ENCODE data around the gene MCC.

Gene MCC

DNA sequence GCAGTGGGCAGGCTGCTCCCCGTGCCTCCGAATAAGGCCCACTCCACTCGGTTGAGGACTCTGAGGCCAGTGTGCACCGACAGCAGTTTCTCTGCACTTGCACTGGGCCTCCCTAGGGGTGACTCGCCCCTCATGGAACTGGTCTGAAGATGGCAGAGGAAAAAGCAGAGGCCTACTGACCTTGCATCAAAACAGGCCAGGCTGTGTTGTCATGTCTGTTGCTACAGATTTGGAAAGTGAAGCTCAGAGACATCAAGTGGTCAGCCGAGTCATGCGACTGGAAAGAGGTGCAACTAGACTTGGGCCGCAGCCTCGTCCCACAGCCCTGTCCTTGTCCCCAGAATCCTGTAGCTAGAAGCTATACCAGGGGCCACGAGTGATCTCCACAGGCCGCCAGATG, 433.4 kb downstream of the MCC start:
- H3K9me3 ChIP-seq (ENCODE audit: control insufficient read depth, insufficient read depth, low read depth, low read length), result no peaks in the 10 kb centered on the region
- peaks cover 0 to 52% of the 10 kb centered on the region in 2 experiments; a peak in 2 of 3 replicates for H3K36me3 ChIP-seq (ENCODE audit: control insufficient read depth in 2 of 2, insufficient read depth in 1 of 2, low read length in 2 of 2)
- ChIA-PET POLR2A (no interaction called here), CTCF (interaction anchor here (1.3 kb wide), 1 partner anchor 275 kb away, joined by 5 read pairs; no protein-coding TSS in a partner anchor)
- no peak for TF ChIP-seq KLF8 (tag by site-specific recombination; IDR thresholded peaks at IDR 0.05)
- TF ChIP-seq, protein P1, sequence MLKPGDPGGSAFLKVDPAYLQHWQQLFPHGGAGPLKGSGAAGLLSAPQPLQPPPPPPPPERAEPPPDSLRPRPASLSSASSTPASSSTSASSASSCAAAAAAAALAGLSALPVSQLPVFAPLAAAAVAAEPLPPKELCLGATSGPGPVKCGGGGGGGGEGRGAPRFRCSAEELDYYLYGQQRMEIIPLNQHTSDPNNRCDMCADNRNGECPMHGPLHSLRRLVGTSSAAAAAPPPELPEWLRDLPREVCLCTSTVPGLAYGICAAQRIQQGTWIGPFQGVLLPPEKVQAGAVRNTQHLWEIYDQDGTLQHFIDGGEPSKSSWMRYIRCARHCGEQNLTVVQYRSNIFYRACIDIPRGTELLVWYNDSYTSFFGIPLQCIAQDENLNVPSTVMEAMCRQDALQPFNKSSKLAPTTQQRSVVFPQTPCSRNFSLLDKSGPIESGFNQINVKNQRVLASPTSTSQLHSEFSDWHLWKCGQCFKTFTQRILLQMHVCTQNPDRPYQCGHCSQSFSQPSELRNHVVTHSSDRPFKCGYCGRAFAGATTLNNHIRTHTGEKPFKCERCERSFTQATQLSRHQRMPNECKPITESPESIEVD (tag by site-specific recombination; IDR thresholded peaks at IDR 0.05), result no peak
- no peak for TF ChIP-seq ZIC2 (tag by site-specific recombination; IDR thresholded peaks at IDR 0.05)
- H3K27ac ChIP-seq (ENCODE audit: extremely low read depth, low read depth, low read length), result no peak overlapping the region
- no peaks in the 10 kb centered on the region; the same call in 1 of the 2 replicates for H3K4me1 ChIP-seq (ENCODE audit: control insufficient read depth, insufficient read depth, low read length)
- no peak overlapping the region for H3K4me3 ChIP-seq (ENCODE audit: low read depth, low read length)

DNA sequence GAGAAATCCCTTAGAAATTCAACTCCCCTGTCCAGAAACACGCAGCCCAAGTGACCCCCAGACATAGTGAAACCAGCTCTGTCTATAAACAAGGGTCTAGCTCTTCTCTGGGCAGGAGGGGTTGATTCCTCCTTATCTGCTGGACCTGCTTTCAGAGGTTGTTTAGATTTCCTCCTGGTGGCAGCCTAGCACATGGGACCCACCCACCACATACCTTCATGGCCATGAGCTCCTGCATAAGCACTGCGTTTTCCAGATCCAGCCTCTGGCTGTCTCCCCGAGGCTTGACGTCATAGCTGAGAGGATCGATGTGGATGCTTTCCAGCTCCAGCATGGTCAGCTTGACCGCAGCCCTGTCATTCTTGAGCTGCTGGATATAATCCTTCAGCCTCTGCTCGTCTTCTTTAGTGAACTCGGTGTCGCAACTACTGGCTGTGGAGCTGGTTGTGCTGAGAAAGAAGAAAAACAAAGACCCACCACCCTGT, 434.7 kb downstream of the MCC start:
- POLR2A ChIA-PET, result no interaction called here
- H3K36me3 ChIP-seq (ENCODE audit: control insufficient read depth in 2 of 2, insufficient read depth in 1 of 2, low read length in 2 of 2), result peaks cover 0 to 62% of the 10 kb centered on the region in 2 experiments; a peak in 2 of 3 replicates

DNA sequence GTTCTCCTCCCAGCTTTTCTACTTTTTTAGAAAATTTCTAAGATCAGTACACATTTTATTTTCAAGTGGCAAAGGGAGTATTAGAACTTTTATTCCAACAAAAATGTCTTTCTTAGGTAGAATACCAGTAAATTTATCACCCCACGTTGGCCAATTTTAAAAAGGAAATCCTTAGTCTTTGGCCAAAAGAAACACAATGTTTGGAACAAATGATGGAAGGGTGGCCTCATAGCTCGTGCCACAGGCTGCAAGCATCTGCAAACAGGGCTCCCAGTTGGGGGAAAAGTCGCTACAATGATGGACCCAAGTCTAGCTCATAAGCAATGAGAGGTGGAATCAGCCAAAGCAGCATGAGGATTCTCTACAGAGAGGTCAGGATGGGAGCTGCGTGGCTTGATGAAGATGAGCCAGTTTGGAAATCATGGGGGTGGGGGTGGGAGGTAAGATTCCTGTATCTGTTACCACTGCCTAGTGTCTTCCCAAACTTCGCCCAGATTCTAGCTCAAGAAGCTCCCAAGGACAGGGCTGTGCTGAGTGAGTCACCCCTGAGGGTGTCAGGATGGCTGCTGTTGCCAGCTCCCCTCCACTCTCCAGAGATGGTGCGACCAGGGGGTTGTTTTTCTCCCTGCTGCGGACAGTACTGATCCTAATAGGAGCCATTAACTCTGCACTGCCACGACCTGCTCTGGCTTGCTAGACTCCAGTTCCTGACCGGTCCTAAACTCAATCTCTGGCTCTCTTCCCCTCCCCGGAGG, 436.0 kb downstream of the MCC start:
- peaks cover 0 to 73% of the 10 kb centered on the region in 2 experiments; a peak in 2 of 3 replicates for H3K36me3 ChIP-seq (ENCODE audit: control insufficient read depth in 2 of 2, insufficient read depth in 1 of 2, low read length in 2 of 2)
- POLR2A ChIA-PET, result no interaction called here
- H3K4me3 ChIP-seq (ENCODE audit: low read depth, low read length), result no peak overlapping the region
- no peaks in the 10 kb centered on the region for H3K9me3 ChIP-seq (ENCODE audit: control insufficient read depth, insufficient read depth, low read depth, low read length)
- CTCF ChIA-PET, result interaction anchor here (0.6 to 1.3 kb wide), 4 partner anchors 11 to 877 kb away, joined by 3 to 6 read pairs (median 3); no protein-coding TSS in a partner anchor
- TF ChIP-seq, protein P2, sequence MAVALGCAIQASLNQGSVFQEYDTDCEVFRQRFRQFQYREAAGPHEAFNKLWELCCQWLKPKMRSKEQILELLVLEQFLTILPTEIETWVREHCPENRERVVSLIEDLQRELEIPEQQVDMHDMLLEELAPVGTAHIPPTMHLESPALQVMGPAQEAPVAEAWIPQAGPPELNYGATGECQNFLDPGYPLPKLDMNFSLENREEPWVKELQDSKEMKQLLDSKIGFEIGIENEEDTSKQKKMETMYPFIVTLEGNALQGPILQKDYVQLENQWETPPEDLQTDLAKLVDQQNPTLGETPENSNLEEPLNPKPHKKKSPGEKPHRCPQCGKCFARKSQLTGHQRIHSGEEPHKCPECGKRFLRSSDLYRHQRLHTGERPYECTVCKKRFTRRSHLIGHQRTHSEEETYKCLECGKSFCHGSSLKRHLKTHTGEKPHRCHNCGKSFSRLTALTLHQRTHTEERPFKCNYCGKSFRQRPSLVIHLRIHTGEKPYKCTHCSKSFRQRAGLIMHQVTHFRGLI (tag by site-specific recombination; IDR thresholded peaks at IDR 0.05), result no peak
- TF ChIP-seq, protein P3, sequence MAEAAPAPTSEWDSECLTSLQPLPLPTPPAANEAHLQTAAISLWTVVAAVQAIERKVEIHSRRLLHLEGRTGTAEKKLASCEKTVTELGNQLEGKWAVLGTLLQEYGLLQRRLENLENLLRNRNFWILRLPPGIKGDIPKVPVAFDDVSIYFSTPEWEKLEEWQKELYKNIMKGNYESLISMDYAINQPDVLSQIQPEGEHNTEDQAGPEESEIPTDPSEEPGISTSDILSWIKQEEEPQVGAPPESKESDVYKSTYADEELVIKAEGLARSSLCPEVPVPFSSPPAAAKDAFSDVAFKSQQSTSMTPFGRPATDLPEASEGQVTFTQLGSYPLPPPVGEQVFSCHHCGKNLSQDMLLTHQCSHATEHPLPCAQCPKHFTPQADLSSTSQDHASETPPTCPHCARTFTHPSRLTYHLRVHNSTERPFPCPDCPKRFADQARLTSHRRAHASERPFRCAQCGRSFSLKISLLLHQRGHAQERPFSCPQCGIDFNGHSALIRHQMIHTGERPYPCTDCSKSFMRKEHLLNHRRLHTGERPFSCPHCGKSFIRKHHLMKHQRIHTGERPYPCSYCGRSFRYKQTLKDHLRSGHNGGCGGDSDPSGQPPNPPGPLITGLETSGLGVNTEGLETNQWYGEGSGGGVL (tag by site-specific recombination; IDR thresholded peaks at IDR 0.05), result no peak
- no peak for TF ChIP-seq ZNF132 (tag by site-specific recombination; IDR thresholded peaks at IDR 0.05; ENCODE audit: borderline replicate concordance)
- no peak for TF ChIP-seq ZNF19 (tag by site-specific recombination; IDR thresholded peaks at IDR 0.05; ENCODE audit: low read depth)
- TF ChIP-seq, protein P4, sequence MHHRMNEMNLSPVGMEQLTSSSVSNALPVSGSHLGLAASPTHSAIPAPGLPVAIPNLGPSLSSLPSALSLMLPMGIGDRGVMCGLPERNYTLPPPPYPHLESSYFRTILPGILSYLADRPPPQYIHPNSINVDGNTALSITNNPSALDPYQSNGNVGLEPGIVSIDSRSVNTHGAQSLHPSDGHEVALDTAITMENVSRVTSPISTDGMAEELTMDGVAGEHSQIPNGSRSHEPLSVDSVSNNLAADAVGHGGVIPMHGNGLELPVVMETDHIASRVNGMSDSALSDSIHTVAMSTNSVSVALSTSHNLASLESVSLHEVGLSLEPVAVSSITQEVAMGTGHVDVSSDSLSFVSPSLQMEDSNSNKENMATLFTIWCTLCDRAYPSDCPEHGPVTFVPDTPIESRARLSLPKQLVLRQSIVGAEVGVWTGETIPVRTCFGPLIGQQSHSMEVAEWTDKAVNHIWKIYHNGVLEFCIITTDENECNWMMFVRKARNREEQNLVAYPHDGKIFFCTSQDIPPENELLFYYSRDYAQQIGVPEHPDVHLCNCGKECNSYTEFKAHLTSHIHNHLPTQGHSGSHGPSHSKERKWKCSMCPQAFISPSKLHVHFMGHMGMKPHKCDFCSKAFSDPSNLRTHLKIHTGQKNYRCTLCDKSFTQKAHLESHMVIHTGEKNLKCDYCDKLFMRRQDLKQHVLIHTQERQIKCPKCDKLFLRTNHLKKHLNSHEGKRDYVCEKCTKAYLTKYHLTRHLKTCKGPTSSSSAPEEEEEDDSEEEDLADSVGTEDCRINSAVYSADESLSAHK (tag by site-specific recombination; IDR thresholded peaks at IDR 0.05), result no peak
- TF ChIP-seq ZNF654 (tag by site-specific recombination; IDR thresholded peaks at IDR 0.05; ENCODE audit: low read depth), result no peak
- no peak for TF ChIP-seq ZNF140 (tag by site-specific recombination; IDR thresholded peaks at IDR 0.05)
- TF ChIP-seq ZNF292 (tag by site-specific recombination; IDR thresholded peaks at IDR 0.05; ENCODE audit: borderline replicate concordance, low read depth), result no peak
- TF ChIP-seq GFI1B (tag by site-specific recombination; IDR thresholded peaks at IDR 0.05), result no peak
- TF ChIP-seq ZNF629 (tag by site-specific recombination; IDR thresholded peaks at IDR 0.05), result no peak
- TF ChIP-seq ZNF624 (tag by site-specific recombination; IDR thresholded peaks at IDR 0.05), result no peak
- TF ChIP-seq ZNF138 (tag by site-specific recombination; IDR thresholded peaks at IDR 0.05; ENCODE audit: borderline replicate concordance), result no peak
- no peak for TF ChIP-seq ZNF677 (tag by site-specific recombination; IDR thresholded peaks at IDR 0.05)
- TF ChIP-seq ZNF23 (tag by site-specific recombination; IDR thresholded peaks at IDR 0.05; ENCODE audit: borderline replicate concordance), result no peak
- no peak for TF ChIP-seq ZNF670 (tag by site-specific recombination; IDR thresholded peaks at IDR 0.05; ENCODE audit: low read depth)
- no peak for TF ChIP-seq ZNF404 (tag by site-specific recombination; IDR thresholded peaks at IDR 0.05)
- H3K27ac ChIP-seq (ENCODE audit: extremely low read depth, low read depth, low read length), result no peak overlapping the region
- H3K4me1 ChIP-seq (ENCODE audit: control insufficient read depth, insufficient read depth, low read length), result no peaks in the 10 kb centered on the region

More for the DNA sequence above, 434.7 kb downstream of the MCC start:
- CTCF ChIA-PET, result interaction anchor here (0.5 to 1.3 kb wide), 2 partner anchors 248 to 277 kb away, joined by 3 to 5 read pairs; no protein-coding TSS in a partner anchor
- Histone ChIP-seq H3K27ac (ENCODE audit: extremely low read depth, low read depth, low read length) (no peak overlapping the region), H3K4me1 (ENCODE audit: control insufficient read depth, insufficient read depth, low read length) (no peaks in the 10 kb centered on the region), H3K4me3 (ENCODE audit: low read depth, low read length) (no peak overlapping the region), H3K9me3 (ENCODE audit: control insufficient read depth, insufficient read depth, low read depth, low read length) (no peaks in the 10 kb centered on the region)
- TF ChIP-seq ZBTB1 (tag by site-specific recombination; IDR thresholded peaks at IDR 0.05) (no peak), ZNF394 (tag by site-specific recombination; IDR thresholded peaks at IDR 0.05; ENCODE audit: borderline replicate concordance) (no peak), SCRT2 (tag by site-specific recombination; IDR thresholded peaks at IDR 0.05) (no peak), ZNF549 (tag by site-specific recombination; IDR thresholded peaks at IDR 0.05) (no peak), REPIN1 (tag by site-specific recombination; IDR thresholded peaks at IDR 0.05; ENCODE audit: low read depth) (no peak), KLF7 (tag by site-specific recombination; IDR thresholded peaks at IDR 0.05; ENCODE audit: borderline replicate concordance) (no peak), ZNF548 (tag by site-specific recombination; IDR thresholded peaks at IDR 0.05) (no peak)
